ENCODE measurements around the gene ZAR1L.

- TF ChIP-seq REST (IDR thresholded peaks at IDR 0.05) (no peak), JUND (IDR thresholded peaks at IDR 0.05) (no peak), CTCF (IDR thresholded peaks at IDR 0.05; ENCODE audit: low read depth, low read length, missing input control) (no peak), ATF3 (IDR thresholded peaks at IDR 0.05) (no peak)
Observed at GRCh38 chr13:32262165-32262564, 53.0 kb downstream of the ZAR1L start.
